Ascending aorta (tissue), 2 donors: ENCODE measurements around the gene MME. TPM values are rescaled to one million over a fixed set of nuclear protein-coding genes. Genes with fewer than 3 reads are reported as not detected.

Experiments used
- DNase-seq, 2 donors: peaks; one replicate each; pipeline ENCODE4 v3.0.0-alpha.2; 2019; ENCODE audit warnings: low spot score in 2 of 2
- H3K27ac ChIP-seq, 2 donors: fragments of 200-600 bp; sonication (generic); one replicate each; pipeline ENCODE4 v1.5.1; 2016 to 2017; ENCODE audit warnings: mild to moderate bottlenecking in 1 of 2
- H3K27me3 ChIP-seq: fragments of 200-600 bp; sonication (generic); one replicate; pipeline ENCODE4 v1.5.1; 2017
- H3K36me3 ChIP-seq, 2 donors: fragments of 200-600 bp; sonication (generic); one replicate each; pipeline ENCODE4 v1.5.1; 2016
- H3K4me1 ChIP-seq, 2 donors: fragments of 200-600 bp; sonication (generic); one replicate each; pipeline ENCODE4 v1.5.1; 2016 to 2017; ENCODE audit warnings: mild to moderate bottlenecking in 1 of 2
- H3K4me3 ChIP-seq, 2 donors: fragments of 200-600 bp; sonication (generic); one replicate each; pipeline ENCODE4 v1.5.1; 2016 to 2017; ENCODE audit warnings: mild to moderate bottlenecking in 1 of 2
- H3K9me3 ChIP-seq, 2 donors: fragments of 200-600 bp; sonication (generic); one replicate each; pipeline ENCODE4 v1.5.1; 2016
- intact Hi-C: fragments of 100-400 bp; cut with DNase I; formaldehyde crosslinking; loops from one replicate; pipeline ENCODE4 v1.15.1; 2023
- total RNA-seq: library from RNA; depleted of rRNA; stranded (reverse); fragments of >200 nt; gene quantifications from one replicate; pipeline ENCODE4 v1.1.0, GENCODE V29; 2016
- TF ChIP-seq, protein P1 (sequence below), 3 experiments: fragments of 200-600 bp in 2 of 3; fragments of 450-650 bp in 1 of 3; sonication (generic) in 2 of 3; IDR thresholded peaks; one replicate each; pipeline ENCODE4 v1.5.1; 2016 to 2019; ENCODE audit warnings: antibody characterized with exemption in 3 of 3, mild to moderate bottlenecking in 1 of 3, moderate library complexity in 1 of 3

MME gene
- total RNA-seq, 1 donor from 2014 or later: 1.5 TPM

DNA sequence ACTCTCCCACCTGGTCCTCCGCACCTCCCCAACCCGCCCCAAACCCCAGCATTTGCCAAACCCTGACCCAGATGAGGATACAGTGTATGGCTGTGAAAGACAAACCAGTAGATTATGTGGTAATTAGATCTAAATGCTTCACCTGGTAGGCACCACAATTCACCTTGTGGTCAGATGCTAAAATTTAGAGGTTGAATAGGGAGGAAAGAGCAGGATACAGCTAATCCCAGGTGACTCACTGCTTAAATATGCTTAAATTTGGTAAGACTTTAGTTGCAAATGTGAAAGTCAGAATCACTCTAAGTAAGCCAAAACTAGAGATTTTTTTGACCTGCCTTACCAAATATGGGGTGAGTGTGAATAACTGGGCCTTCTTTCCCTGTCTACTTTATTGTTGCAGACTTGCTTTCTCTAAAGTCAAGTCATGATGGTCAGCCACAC is 105.5 kb downstream of the MME start:
- intact Hi-C loops: no loop called here
- no peak overlapping the region for H3K4me3 ChIP-seq
- no peaks in the 10 kb centered on the region for H3K27me3 ChIP-seq
- no peak for DNase-seq
- no peak overlapping the region for H3K27ac ChIP-seq
- no peaks in the 10 kb centered on the region for H3K36me3 ChIP-seq
- H3K4me1 ChIP-seq: no peaks in the 10 kb centered on the region
- TF ChIP-seq, protein P1, sequence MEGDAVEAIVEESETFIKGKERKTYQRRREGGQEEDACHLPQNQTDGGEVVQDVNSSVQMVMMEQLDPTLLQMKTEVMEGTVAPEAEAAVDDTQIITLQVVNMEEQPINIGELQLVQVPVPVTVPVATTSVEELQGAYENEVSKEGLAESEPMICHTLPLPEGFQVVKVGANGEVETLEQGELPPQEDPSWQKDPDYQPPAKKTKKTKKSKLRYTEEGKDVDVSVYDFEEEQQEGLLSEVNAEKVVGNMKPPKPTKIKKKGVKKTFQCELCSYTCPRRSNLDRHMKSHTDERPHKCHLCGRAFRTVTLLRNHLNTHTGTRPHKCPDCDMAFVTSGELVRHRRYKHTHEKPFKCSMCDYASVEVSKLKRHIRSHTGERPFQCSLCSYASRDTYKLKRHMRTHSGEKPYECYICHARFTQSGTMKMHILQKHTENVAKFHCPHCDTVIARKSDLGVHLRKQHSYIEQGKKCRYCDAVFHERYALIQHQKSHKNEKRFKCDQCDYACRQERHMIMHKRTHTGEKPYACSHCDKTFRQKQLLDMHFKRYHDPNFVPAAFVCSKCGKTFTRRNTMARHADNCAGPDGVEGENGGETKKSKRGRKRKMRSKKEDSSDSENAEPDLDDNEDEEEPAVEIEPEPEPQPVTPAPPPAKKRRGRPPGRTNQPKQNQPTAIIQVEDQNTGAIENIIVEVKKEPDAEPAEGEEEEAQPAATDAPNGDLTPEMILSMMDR (IDR thresholded peaks at IDR 0.05): no peak
- H3K9me3 ChIP-seq: no peaks in the 10 kb centered on the region

DNA sequence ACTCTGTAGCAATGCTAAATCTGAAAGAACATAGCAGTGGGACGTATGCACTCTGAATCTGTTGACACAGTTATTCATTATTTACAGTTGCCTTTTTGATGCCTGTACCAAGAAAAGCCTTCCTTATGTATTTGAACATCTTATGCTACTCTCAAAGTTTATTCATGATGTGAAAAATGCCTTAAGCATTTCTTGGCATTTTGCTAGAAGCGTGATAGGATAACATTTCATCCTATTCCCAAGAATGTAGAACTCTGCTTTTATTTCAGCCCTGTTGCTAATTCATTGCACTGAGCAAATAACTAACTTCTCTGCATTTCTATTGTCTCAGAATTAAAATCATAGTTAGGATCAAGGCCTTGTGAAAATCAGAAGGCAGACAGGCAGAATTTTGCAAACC is 107.9 kb downstream of the MME start:
- no peak for DNase-seq
- TF ChIP-seq, protein P1 (IDR thresholded peaks at IDR 0.05): no peak
- no peaks in the 10 kb centered on the region for H3K27me3 ChIP-seq
- H3K9me3 ChIP-seq: no peaks in the 10 kb centered on the region
- H3K36me3 ChIP-seq: no peaks in the 10 kb centered on the region
- no peak overlapping the region for H3K27ac ChIP-seq
- no peaks in the 10 kb centered on the region for H3K4me1 ChIP-seq
- intact Hi-C loops: no loop called here
- H3K4me3 ChIP-seq: no peak overlapping the region

DNA sequence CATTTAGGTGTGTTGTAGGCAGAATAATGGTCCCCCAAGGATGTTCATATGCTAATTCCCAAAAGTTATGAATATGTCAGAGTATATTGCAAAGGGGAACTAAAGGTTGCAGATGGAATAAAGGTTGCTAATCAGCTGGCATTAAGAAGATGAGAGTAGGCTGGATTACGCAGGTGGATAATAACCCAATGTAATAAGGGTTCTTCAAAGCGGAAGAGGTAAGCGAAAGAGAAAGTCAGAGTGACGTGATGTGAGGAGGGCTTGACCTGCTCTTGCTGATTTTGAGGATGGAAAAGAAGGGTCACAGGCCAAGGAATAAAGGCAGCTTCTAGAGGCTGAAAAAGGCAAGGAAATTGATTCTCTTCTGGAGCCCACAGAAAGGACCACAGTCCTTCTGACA is 109.4 kb downstream of the MME start:
- no peak for DNase-seq
- H3K27ac ChIP-seq: no peak overlapping the region

DNA sequence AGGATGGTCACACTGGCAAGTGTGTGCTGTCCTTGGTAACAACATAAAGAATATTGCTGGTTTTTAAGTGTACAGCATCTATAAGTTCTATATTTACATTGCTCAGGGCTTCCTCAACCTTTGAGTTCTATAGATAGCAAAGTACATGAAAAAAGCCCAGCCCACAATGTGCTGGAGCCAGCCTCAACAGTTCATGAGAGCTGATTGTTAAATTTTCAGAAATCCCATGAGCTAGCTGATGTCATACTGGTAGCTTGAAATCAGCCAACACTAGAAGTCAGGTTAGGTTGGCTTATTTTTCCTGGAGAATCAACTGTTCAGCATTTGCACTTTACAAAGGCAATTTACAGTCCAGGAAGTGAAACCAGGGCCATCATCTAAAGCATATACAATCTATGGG is 110.6 kb downstream of the MME start:
- no peak overlapping the region for H3K4me3 ChIP-seq
- H3K27me3 ChIP-seq: no peaks in the 10 kb centered on the region
- no peak overlapping the region for H3K27ac ChIP-seq
- TF ChIP-seq, protein P1 (IDR thresholded peaks at IDR 0.05): no peak
- no peaks in the 10 kb centered on the region for H3K4me1 ChIP-seq
- intact Hi-C loops: no loop called here
- no peaks in the 10 kb centered on the region for H3K36me3 ChIP-seq
- no peaks in the 10 kb centered on the region for H3K9me3 ChIP-seq
- DNase-seq: no peak

More for the DNA sequence above, 109.4 kb downstream of the MME start:
- Histone ChIP-seq H3K4me3 (no peak overlapping the region), H3K9me3 (no peaks in the 10 kb centered on the region), H3K4me1 (no peaks in the 10 kb centered on the region), H3K36me3 (no peaks in the 10 kb centered on the region), H3K27me3 (no peaks in the 10 kb centered on the region)
- TF ChIP-seq, protein P1 (IDR thresholded peaks at IDR 0.05): no peak
- intact Hi-C loops: no loop called here

DNA sequence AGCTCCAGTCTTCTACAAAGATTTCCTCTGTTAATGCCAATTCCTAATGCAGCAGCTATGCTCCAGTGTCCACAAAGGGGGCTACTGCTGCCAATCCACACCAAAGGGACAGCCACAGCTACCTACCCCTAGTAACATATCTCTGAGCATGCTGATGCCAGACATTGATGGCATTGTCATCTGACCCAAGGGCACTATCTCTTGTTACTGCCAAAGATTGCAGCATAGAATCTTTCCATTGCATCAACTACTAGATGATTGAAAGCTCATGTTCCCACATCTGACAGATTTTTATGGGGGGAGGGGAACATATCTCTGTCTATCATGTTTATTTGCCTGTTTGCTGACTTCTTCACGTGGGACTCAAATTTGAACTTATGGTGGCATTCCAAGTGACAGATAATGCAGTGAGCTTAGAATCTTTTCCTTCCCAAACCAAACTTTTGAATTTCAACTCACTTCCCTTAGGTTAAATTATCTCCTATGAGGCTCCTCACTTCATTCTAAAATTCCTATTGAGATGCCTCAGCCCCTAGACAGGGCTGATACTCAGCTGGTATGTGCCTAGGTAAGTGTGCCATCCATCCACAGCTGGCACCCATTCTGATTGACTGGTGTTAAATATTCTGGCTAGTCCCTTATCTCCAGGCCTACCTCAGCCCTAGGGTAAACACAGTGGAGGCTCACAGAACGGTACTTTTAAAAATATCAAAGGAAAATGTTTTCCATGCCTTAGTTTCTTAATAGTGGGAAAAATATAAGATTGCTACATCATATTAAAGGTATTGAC is 113.0 kb downstream of the MME start:
- Histone ChIP-seq H3K9me3 (no peaks in the 10 kb centered on the region), H3K27me3 (no peaks in the 10 kb centered on the region), H3K27ac (no peak overlapping the region), H3K4me1 (no peaks in the 10 kb centered on the region), H3K4me3 (no peak overlapping the region), H3K36me3 (no peaks in the 10 kb centered on the region)
- intact Hi-C loops: no loop called here
- TF ChIP-seq, protein P1 (IDR thresholded peaks at IDR 0.05): no peak
- DNase-seq: no peak
